ENCODE measurements around the gene TFDP1.

The TFDP1 gene

GRCh38 chr13:113646376-113646775 lies 61.8 kb downstream of the TFDP1 start:
- Histone ChIP-seq H3K27ac (ENCODE audit: low read depth, low read length) (no peak overlapping the region), H3K36me3 (ENCODE audit: control insufficient read depth, insufficient read depth, low read length) (peaks cover 16% of the 10 kb centered on the region), H3K9me3 (ENCODE audit: control insufficient read depth, insufficient read depth, low read depth, low read length) (peaks cover 43% of the 10 kb centered on the region), H3K9ac (ENCODE audit: low read length) (no peak overlapping the region), H3K4me1 (ENCODE audit: control insufficient read depth, insufficient read depth, low read length) (no peaks in the 10 kb centered on the region), H3K27me3 (ENCODE audit: control insufficient read depth, insufficient read depth, low read length) (no peaks in the 10 kb centered on the region), H3K4me3 (ENCODE audit: low read depth, low read length) (no peak overlapping the region)

DNA sequence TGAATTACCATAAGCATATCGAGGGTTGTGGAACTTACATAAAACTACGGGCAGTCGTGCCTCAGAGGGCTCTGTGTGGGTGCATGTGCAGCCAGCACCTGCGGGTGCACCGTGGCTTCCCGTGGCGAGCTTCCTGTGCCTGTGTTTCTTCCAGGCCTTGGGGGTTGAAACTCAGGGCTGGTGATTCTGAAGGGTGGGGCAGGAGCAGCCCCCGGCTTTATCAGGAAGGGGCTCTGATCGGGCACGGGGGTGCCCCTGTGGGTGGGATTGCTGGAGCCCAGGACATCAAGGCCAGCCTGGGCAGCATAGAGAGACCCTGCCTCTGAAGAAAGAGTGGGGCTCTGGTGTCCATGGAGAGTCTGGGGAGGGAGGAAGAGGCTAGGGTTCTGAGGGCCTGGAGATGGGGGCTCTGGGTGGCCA lies 62.4 kb downstream of the TFDP1 start:
- H3K36me3 ChIP-seq (ENCODE audit: control insufficient read depth, insufficient read depth, low read length): peaks cover 11% of the 10 kb centered on the region
- no peaks in the 10 kb centered on the region for H3K4me1 ChIP-seq (ENCODE audit: control insufficient read depth, insufficient read depth, low read length)
- H3K9ac ChIP-seq (ENCODE audit: low read length): no peak overlapping the region
- no peak overlapping the region for H3K4me3 ChIP-seq (ENCODE audit: low read depth, low read length)
- H3K27me3 ChIP-seq (ENCODE audit: control insufficient read depth, insufficient read depth, low read length): no peaks in the 10 kb centered on the region
- no peak overlapping the region for H3K27ac ChIP-seq (ENCODE audit: low read depth, low read length)
- H3K9me3 ChIP-seq (ENCODE audit: control insufficient read depth, insufficient read depth, low read depth, low read length): peaks cover 38% of the 10 kb centered on the region

DNA sequence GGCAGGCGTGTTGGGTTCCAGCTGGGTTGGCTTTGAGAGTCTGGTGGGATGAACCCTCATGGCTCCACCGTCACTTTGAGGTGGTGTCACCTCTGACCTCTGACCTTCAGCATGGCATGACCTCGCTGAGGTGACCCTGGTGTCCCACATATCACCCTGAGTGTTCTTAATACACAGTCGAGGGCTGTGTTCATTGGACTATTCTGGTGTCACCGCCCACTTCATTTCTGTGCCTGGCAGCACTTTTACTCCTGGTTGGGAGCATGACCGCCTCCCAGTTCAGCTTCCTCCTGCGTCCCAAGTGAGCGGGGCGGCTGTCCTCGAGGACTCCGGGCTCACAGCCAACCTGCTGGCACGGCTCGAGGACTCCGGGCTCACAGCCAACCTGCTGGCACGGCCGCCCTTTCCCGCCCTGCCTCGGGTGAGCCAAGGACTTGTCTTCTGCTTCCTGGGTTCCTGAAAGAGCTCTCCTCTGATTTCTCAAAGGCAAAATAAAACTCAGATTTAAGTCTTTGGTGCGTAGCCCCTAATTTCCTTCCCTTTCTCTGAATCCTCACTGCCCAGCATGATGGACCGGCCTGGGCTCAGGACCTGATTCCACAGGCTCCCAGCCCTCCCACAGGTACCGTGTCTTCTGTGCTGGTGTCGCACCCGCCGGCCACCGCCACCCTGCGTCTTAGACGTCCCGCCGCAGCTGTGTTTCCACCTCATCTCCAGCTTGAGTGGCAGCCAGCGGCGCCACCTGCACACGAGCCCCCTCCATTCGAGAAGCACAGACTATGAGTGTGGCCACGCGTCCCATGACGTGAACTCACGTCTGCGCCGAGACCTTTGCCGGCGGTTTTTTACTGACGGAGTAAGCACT lies 63.0 kb downstream of the TFDP1 start:
- Histone ChIP-seq H3K27me3 (ENCODE audit: control insufficient read depth, insufficient read depth, low read length) (no peaks in the 10 kb centered on the region), H3K36me3 (ENCODE audit: control insufficient read depth, insufficient read depth, low read length) (peaks cover 5% of the 10 kb centered on the region; the same call in 1 of the 2 replicates), H3K27ac (ENCODE audit: low read depth, low read length) (no peak overlapping the region), H3K9ac (ENCODE audit: low read length) (no peak overlapping the region), H3K4me3 (ENCODE audit: low read depth, low read length) (no peak overlapping the region), H3K9me3 (ENCODE audit: control insufficient read depth, insufficient read depth, low read depth, low read length) (peaks cover 33% of the 10 kb centered on the region), H3K4me1 (ENCODE audit: control insufficient read depth, insufficient read depth, low read length) (no peaks in the 10 kb centered on the region)

- Histone ChIP-seq H3K36me3 (ENCODE audit: control insufficient read depth, insufficient read depth, low read length) (no peaks in the 10 kb centered on the region), H3K27ac (ENCODE audit: low read depth, low read length) (no peak overlapping the region), H3K9me3 (ENCODE audit: control insufficient read depth, insufficient read depth, low read depth, low read length) (peaks cover 27% of the 10 kb centered on the region), H3K9ac (ENCODE audit: low read length) (no peak overlapping the region), H3K4me1 (ENCODE audit: control insufficient read depth, insufficient read depth, low read length) (no peaks in the 10 kb centered on the region), H3K27me3 (ENCODE audit: control insufficient read depth, insufficient read depth, low read length) (no peaks in the 10 kb centered on the region), H3K4me3 (ENCODE audit: low read depth, low read length) (no peak overlapping the region)
Observed at GRCh38 chr13:113648216-113648610, 63.7 kb downstream of the TFDP1 start.

GRCh38 chr13:113649212-113649611 lies 64.7 kb downstream of the TFDP1 start:
- no peaks in the 10 kb centered on the region for H3K36me3 ChIP-seq (ENCODE audit: control insufficient read depth, insufficient read depth, low read length)
- no peaks in the 10 kb centered on the region for H3K4me1 ChIP-seq (ENCODE audit: control insufficient read depth, insufficient read depth, low read length)
- peaks cover 20% of the 10 kb centered on the region for H3K9me3 ChIP-seq (ENCODE audit: control insufficient read depth, insufficient read depth, low read depth, low read length)
- no peaks in the 10 kb centered on the region for H3K27me3 ChIP-seq (ENCODE audit: control insufficient read depth, insufficient read depth, low read length)
- no peak overlapping the region for H3K27ac ChIP-seq (ENCODE audit: low read depth, low read length)
- H3K9ac ChIP-seq (ENCODE audit: low read length): no peak overlapping the region
- no peak overlapping the region for H3K4me3 ChIP-seq (ENCODE audit: low read depth, low read length)

DNA sequence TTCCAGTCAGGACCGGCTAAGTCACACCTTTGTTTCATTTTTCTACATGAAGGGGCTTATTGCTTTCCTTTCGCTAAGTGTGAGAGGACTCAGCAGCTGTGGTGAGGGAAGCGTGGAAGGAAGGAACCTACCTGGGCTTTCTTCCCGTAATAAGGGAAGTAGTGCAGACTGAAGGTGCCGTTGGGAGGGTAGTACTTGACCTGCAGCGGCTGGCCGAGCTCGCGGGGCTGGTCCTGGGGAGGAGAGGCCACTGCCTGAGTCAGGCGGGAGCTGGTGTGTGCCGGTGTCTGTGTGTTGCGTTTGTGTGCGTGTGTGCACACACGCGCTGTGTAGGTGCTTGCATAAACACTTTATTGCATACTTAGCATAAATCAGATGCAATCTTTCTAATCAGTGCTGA lies 65.7 kb downstream of the TFDP1 start:
- no peaks in the 10 kb centered on the region for H3K36me3 ChIP-seq (ENCODE audit: control insufficient read depth, insufficient read depth, low read length)
- H3K9me3 ChIP-seq (ENCODE audit: control insufficient read depth, insufficient read depth, low read depth, low read length): peaks cover 13% of the 10 kb centered on the region
- no peaks in the 10 kb centered on the region for H3K27me3 ChIP-seq (ENCODE audit: control insufficient read depth, insufficient read depth, low read length)
- no peak overlapping the region for H3K4me3 ChIP-seq (ENCODE audit: low read depth, low read length)
- H3K9ac ChIP-seq (ENCODE audit: low read length): no peak overlapping the region
- H3K4me1 ChIP-seq (ENCODE audit: control insufficient read depth, insufficient read depth, low read length): no peaks in the 10 kb centered on the region
- no peak overlapping the region for H3K27ac ChIP-seq (ENCODE audit: low read depth, low read length)

DNA sequence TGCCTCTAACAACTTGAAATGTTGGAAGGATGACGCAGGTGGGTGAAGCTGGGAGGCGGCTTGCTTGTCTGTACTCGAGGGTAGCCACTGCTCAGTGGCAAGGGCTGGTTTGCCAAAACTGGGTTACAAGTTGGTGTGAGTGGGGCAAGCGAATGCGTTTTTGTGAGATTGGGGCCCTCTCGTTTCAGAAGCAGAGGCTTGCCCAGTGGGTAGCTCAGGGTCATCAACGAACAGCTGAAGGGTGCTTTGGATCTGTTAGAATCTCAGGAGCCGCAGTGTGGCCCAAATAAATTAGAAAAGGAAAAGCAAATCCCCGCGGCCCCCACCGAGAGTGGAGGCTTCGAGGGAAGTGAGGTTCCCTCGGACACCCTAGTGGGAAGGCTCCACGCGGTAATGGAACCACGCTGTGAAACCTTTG lies 66.2 kb downstream of the TFDP1 start:
- no peaks in the 10 kb centered on the region for H3K27me3 ChIP-seq (ENCODE audit: control insufficient read depth, insufficient read depth, low read length)
- H3K4me3 ChIP-seq (ENCODE audit: low read depth, low read length): no peak overlapping the region
- no peaks in the 10 kb centered on the region for H3K36me3 ChIP-seq (ENCODE audit: control insufficient read depth, insufficient read depth, low read length)
- no peak overlapping the region for H3K9ac ChIP-seq (ENCODE audit: low read length)
- H3K9me3 ChIP-seq (ENCODE audit: control insufficient read depth, insufficient read depth, low read depth, low read length): peaks cover 8% of the 10 kb centered on the region
- no peak overlapping the region for H3K27ac ChIP-seq (ENCODE audit: low read depth, low read length)
- H3K4me1 ChIP-seq (ENCODE audit: control insufficient read depth, insufficient read depth, low read length): no peaks in the 10 kb centered on the region

GRCh38 chr13:113651511-113652403 lies 67.2 kb downstream of the TFDP1 start:
- no peak overlapping the region for H3K27ac ChIP-seq (ENCODE audit: low read depth, low read length)
- H3K36me3 ChIP-seq (ENCODE audit: control insufficient read depth, insufficient read depth, low read length): no peaks in the 10 kb centered on the region
- H3K4me1 ChIP-seq (ENCODE audit: control insufficient read depth, insufficient read depth, low read length): no peaks in the 10 kb centered on the region
- H3K4me3 ChIP-seq (ENCODE audit: low read depth, low read length): no peak overlapping the region
- no peak overlapping the region for H3K9ac ChIP-seq (ENCODE audit: low read length)
- H3K9me3 ChIP-seq (ENCODE audit: control insufficient read depth, insufficient read depth, low read depth, low read length): peaks cover 2% of the 10 kb centered on the region; the same call in 1 of the 2 replicates
- no peaks in the 10 kb centered on the region for H3K27me3 ChIP-seq (ENCODE audit: control insufficient read depth, insufficient read depth, low read length)

DNA sequence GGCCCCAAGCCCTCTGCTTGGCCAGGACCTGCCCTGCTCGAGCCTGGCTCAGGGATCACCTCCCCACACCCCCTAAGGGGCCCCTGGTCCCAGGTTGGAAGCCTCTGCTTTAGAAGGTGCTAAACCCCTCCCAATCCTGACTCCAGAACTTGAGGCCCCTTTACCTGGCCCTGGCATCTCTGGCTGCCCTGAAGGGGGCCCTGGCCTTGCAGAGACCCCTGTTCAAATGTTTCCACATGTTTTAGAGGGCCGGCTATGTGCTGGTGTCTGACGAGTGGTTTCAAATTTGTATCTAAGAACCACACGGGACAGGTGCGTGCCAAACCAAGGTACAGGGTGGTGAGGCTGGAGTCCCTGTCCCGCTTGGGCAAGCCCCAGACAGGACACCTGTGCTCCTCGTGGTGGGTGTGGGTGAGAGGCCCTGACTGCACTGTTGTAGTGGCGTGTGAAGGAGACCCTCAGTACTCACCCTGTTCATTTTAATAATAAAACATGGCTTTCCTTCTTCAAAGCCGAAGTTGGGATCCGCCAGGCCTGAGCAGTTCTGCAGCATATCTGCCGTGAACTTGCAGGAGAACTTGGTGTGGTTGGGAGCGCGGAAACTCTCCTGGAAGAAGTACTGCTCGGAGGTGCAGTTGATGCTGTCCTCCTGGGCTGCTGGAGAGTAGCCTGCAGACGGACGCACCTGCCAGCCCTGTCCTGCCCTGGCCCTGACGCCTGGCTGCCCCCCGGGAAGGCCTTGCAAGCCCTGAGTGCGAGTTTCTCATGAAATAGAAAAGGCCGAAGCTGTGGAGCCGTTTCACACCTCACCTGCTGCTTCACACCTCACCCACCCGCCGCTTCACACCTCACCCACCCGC lies 68.1 kb downstream of the TFDP1 start:
- Histone ChIP-seq H3K27me3 (ENCODE audit: control insufficient read depth, insufficient read depth, low read length) (no peaks in the 10 kb centered on the region), H3K9ac (ENCODE audit: low read length) (no peak overlapping the region), H3K4me1 (ENCODE audit: control insufficient read depth, insufficient read depth, low read length) (no peaks in the 10 kb centered on the region), H3K36me3 (ENCODE audit: control insufficient read depth, insufficient read depth, low read length) (no peaks in the 10 kb centered on the region), H3K9me3 (ENCODE audit: control insufficient read depth, insufficient read depth, low read depth, low read length) (no peaks in the 10 kb centered on the region), H3K27ac (ENCODE audit: low read depth, low read length) (no peak overlapping the region), H3K4me3 (ENCODE audit: low read depth, low read length) (no peak overlapping the region)

DNA sequence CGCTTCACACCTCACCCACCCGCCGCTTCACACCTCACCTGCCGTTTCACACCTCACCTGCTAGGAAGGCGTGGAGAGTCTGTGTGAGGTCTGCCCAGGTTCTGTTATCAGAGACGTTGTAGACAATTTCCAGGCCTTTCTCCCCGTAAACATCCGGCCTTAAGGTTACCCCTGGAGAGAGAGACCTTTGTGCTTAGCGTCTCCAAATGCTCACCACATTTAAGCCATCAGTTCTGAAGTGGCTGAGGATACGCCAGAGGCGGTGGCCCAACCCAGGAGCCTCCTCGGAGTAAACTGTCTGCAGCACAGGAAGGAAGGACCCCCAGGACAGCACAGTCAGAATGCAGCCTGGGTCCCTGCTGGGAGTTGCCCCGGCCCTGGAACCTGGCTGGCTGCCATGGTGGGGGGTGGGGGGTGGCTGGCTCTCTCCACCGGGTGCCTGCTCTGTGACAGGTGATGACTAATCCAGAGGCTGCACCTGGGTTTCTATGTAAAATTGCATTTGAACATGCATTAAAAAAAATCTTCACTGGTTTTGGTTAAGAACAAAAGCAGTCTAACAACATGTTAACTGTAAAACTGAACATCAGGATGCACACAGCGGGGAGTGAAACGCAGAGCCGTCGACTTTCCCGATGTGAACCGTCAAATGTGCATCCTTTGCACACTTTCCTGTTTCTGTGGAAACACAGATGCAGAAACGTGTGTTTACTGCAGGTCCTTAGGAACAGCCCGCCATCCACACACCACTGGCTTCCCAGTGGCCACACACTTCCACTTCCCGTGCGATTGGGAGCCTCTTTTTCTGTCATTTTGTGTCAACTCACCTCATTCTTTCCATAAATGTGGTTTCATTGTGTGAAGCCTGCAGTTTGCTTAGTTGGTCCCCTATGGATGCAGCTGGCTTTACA lies 69.0 kb downstream of the TFDP1 start:
- Histone ChIP-seq H3K4me3 (ENCODE audit: low read depth, low read length) (no peak overlapping the region), H3K27ac (ENCODE audit: low read depth, low read length) (no peak overlapping the region), H3K9me3 (ENCODE audit: control insufficient read depth, insufficient read depth, low read depth, low read length) (no peaks in the 10 kb centered on the region), H3K27me3 (ENCODE audit: control insufficient read depth, insufficient read depth, low read length) (no peaks in the 10 kb centered on the region), H3K9ac (ENCODE audit: low read length) (no peak overlapping the region), H3K36me3 (ENCODE audit: control insufficient read depth, insufficient read depth, low read length) (no peaks in the 10 kb centered on the region), H3K4me1 (ENCODE audit: control insufficient read depth, insufficient read depth, low read length) (no peaks in the 10 kb centered on the region)

All from HUES6 (cell line).